Measurements from ENCODE around the gene GDF2. TPM values are rescaled to one million over a fixed set of nuclear protein-coding genes. Genes with fewer than 3 reads are reported as not detected.

Gene GDF2
- total and polyA plus RNA-seq, 2 of the 4 experiments (the other 2 are of a cell fraction): under 0.01 TPM; not detected in 1

DNA sequence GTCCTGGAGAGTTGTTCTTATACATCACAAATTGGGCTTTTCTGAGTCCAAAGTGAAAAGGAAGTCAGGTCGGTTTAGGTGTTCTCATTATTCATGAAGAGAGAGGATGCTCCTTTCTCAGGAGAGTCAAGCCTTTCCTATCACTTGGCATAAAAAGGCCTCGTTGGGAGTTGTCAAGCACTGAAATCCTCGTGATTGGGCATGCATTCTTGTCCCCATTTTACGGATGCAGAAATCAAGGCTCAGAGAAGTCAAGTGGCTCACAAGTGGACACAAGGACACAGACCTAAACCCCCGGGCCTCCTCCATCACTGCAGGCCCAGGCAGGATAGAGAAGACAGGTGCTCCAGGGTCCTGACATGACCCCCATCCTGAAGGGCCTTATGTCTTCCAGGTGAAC, 34.5 kb downstream of the GDF2 start:
- Histone ChIP-seq H3K56ac (ENCODE audit: extremely low read depth, insufficient read depth, low read length) (no peak overlapping the region), H2AK9ac (replicated peaks; ENCODE audit: low read depth, low read length, poor library complexity) (no peak overlapping the region), H3K9ac (ENCODE audit: low read depth, low read length) (no peak overlapping the region), H4K20me1 (ENCODE audit: insufficient read depth, low read length) (no peaks in the 10 kb centered on the region), H4K91ac (ENCODE audit: insufficient read depth, low read depth, low read length) (no peak overlapping the region), H2AK5ac (ENCODE audit: low read depth, low read length) (no peak overlapping the region), H2BK15ac (ENCODE audit: low read depth, low read length) (no peak overlapping the region), H3K79me1 (ENCODE audit: low read depth in 1 of 2, low read length in 2 of 2) (no peaks in the 10 kb centered on the region), H2BK5ac (ENCODE audit: low read depth, low read length, poor library complexity, severe bottlenecking) (no peak overlapping the region), H3K36me3 (ENCODE audit: control insufficient read depth, insufficient read depth, low read length) (no peaks in the 10 kb centered on the region), H3K27me3 (ENCODE audit: control insufficient read depth, insufficient read depth, low read length) (peaks cover 29% of the 10 kb centered on the region), H2BK120ac (ENCODE audit: low read depth, low read length) (no peak overlapping the region), H3K9me1 (ENCODE audit: insufficient read depth, low read length) (no peaks in the 10 kb centered on the region), H3K27ac (ENCODE audit: insufficient read depth, low read length) (no peak overlapping the region), H2BK20ac (ENCODE audit: low read depth, low read length) (no peak overlapping the region), H3K14ac (replicated peaks; ENCODE audit: low read depth, low read length) (no peak overlapping the region), H3K4ac (ENCODE audit: low read depth, low read length) (no peak overlapping the region), H3K23ac (ENCODE audit: low read depth, low read length) (no peak overlapping the region), H4K8ac (ENCODE audit: low read depth in 2 of 2, low read length in 2 of 2) (no peak overlapping the region), H3K18ac (ENCODE audit: low read depth, low read length) (no peak overlapping the region), H2AFZ (replicated peaks; ENCODE audit: low read length, poor library complexity) (no peak overlapping the region), H3K9me3 (ENCODE audit: control insufficient read depth, insufficient read depth, low read length) (no peaks in the 10 kb centered on the region), H3K4me1 (ENCODE audit: control insufficient read depth, insufficient read depth, low read length) (no peaks in the 10 kb centered on the region), H3K4me2 (ENCODE audit: low read depth, low read length) (no peak overlapping the region), H3K4me3 (ENCODE audit: insufficient read depth, low read depth, low read length) (no peak overlapping the region), H4K5ac (ENCODE audit: low read depth, low read length) (no peak overlapping the region)
- CTCF ChIA-PET: no interaction called here
- POLR2A ChIA-PET (ENCODE audit: unreplicated experiment): no interaction called here
- no TSS peak for BruUV-seq (replicated peaks)
- WGBS, 2 experiments (ENCODE audit: extremely low coverage in 2 of 2, insufficient read length in 1 of 2): 30% methylated on average over 2 of the region's 5 CpGs; no CpG with 5 or more reads in 1 of the 2 experiments
- no peak for ATAC-seq (ENCODE audit: low read depth)
- intact Hi-C loops (cut with micrococcal nuclease) (no loop called here), dilution Hi-C loops (cut with HindIII; ENCODE audit: low sequenced_read_pairs, unreplicated experiment) (no loop called here), in situ Hi-C loops (cut with MboI; ENCODE audit: low sequenced_read_pairs) (no loop called here)
- no peak for DNase-seq
- no peak for TF ChIP-seq SMC3 (IDR thresholded peaks at IDR 0.05; ENCODE audit: low read depth, low read length)
- no peak for TF ChIP-seq CTCF (conservative IDR thresholded peaks at IDR 0.05; ENCODE audit: low read depth, low read length)
- no peak for TF ChIP-seq ELK1 (IDR thresholded peaks at IDR 0.05; ENCODE audit: borderline replicate concordance, low read depth, low read length)
- TF ChIP-seq FOS (IDR thresholded peaks at IDR 0.05; ENCODE audit: low read depth, low read length): no peak
- TF ChIP-seq MXI1 (IDR thresholded peaks at IDR 0.05; ENCODE audit: borderline replicate concordance, low read depth, low read length): no peak
- TF ChIP-seq POLR2A (IDR thresholded peaks at IDR 0.05; ENCODE audit: low read depth, low read length): no peak
- TF ChIP-seq USF2 (IDR thresholded peaks at IDR 0.05; ENCODE audit: low read depth, low read length): no peak
- TF ChIP-seq BHLHE40 (IDR thresholded peaks at IDR 0.05; ENCODE audit: low read depth, low read length): no peak
- TF ChIP-seq RFX5 (IDR thresholded peaks at IDR 0.05; ENCODE audit: low read depth, low read length): no peak
- TF ChIP-seq CEBPB (IDR thresholded peaks at IDR 0.05; ENCODE audit: low read depth, low read length): no peak
- TF ChIP-seq CHD1 (IDR thresholded peaks at IDR 0.05; ENCODE audit: low read depth, low read length): no peak
